ENCODE measurements around the gene BACH1.

BACH1 gene

GRCh38 chr21:29374481-29374880, 75.8 kb downstream of the BACH1 start:
- no peak for FAIRE-seq
- DNase-seq (ENCODE audit: low spot score) = no peak

DNA sequence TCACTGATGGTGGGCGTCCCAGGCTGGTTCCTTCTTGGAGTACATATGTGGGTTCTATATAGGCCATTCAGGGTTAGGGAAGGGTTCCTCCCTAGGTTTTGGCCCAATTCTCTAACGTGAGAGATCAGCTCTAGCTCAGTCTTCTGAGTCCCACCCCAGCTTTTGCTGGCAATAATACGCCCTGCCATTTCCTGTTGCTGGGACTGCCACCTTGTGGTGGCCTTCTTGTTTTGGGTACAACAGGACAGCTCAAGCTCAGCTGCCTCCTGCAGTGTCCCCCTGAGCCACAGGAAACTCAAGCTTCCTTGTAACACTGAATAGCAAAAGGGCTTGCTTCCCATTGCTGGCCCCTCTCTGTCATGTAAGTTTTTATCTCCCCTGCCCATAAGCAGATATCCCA, 77.8 kb downstream of the BACH1 start:
- no peak for FAIRE-seq
- peak; percentile 67 for DNase-seq (ENCODE audit: low spot score)

DNA sequence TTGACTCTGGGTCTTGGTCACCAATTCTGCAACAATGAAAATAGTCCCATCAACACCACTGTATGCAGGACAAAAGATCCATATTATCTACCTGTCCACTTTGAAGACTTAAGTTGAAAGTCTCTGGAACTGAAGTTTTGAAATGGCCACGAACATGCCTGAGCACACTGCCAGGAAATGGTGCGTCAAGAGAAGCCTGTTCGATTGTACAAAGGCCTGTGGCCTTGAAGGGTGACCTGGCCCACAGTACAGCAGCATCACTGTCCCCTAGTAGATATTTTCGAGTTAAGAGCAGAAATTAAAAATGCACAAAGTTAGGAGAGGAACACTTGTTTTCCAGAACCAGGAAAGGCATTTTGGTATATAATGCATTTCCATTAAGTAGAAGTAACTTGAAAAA, 78.5 kb downstream of the BACH1 start:
- FAIRE-seq (no peak), DNase-seq (ENCODE audit: low spot score) (no peak)

DNA sequence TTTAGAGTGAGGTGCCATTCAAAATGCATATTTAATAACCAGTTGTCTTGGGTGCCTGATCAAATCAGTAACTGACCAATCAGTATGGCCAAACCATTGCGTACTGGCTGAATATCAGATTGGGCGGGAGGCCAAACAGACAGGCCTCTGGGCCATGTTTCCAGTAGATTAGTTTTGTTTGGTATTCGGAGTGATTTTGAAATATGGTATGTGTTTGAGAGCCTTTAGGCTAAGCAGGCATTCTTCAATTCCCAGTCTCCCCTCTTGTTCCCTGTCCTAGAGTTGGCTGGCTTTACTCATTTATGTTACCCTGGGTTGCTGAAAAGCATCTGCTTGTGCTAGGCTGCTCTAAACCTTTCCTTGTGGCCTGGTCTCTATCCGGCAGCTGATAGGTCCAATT, 80.1 kb downstream of the BACH1 start:
- FAIRE-seq (no peak), DNase-seq (ENCODE audit: low spot score) (no peak)

- FAIRE-seq = no peak
- no peak for DNase-seq (ENCODE audit: low spot score)
These were observed 80.9 kb downstream of the BACH1 start for GRCh38 chr21:29379517-29380054.

DNA sequence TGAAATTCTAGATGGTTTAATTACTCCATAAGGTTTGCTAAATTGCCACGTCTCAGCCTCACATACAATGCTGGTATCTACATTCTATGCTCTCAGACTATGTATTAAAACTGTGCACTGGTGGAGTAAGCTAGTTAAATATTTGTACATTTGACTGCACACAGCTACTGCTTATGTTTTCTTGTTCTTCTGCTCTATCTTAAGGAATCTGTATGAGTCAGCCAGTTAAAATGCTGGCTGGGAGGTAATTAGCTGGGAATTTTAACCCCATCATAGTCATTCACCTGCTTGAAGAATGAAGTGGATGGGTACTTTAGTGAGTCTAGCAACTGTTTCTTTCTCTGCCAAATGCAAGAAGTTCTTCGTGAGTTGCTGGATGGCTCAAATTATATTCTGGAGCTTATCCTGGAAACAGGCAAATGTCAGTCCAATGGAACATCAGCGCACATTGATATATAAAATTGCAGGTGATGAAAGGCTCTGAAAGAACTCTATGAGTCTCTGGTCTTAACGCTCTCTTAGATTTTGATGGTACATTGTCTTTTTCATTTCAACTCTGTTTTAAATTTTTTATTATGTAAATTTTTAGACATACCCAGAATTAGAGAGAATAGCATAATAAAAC, 83.4 kb downstream of the BACH1 start:
- DNase-seq (ENCODE audit: low spot score) (peak; percentile 67), FAIRE-seq (no peak)

DNA sequence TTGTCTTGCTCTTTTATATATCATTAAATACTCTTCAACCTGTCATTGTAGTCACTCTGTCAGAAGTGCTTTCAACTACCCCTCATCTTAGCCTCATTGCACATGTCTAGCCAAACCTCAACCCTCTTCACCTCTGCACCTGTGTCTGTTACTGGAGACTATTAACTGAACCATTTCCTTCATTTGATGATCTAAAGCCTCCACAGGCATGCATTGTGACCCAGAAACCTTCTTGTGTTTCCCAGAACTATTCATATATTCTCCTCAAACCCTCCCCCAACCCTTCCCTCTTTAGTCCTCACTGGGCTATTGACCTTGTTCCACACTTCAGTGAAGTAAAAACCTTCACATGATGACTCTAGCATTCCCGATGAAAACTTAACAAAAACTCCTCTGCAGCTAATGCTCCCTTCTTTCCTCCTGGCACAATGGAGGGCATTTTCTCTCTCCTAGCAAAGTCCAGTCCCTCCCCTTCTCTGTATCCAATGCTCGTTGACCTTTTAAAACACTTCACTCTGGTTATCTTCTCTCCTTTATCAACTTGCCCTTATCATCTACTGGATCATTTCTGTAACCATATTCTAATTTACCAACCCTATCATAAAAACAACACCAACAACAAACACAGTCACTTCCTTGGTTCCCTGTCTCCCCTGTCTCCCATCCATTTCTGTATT, 86.1 kb downstream of the BACH1 start:
- DNase-seq (ENCODE audit: low spot score) = no peak
- FAIRE-seq = no peak

DNA sequence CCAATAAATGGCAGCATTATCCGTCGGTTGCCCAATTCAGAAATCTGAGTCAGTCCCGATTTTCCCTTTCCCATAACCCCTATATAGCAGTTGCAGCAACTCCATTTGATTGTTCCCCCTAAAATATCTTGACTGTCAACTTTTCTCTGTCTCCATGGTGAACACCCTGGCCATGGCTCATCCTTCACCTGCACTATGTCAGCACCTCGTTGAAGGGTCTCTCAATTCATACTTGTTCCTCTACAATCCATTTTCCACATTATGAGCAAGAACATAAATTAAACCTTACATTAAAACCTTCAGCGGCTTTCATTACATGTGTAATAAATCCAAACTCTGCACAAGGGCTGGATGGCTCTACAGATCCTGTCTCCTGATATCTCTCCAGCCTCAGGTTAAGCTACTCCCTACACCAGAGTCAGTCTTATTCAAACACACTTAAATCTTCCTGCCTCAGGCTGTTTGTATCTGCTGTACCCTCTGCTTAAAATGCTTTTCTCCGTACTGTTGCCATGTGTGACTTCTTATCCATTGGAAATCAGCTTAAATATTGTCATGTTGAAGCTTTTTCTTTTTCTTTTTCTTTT, 87.3 kb downstream of the BACH1 start:
- no peak for FAIRE-seq
- DNase-seq (ENCODE audit: low spot score) = no peak

DNA sequence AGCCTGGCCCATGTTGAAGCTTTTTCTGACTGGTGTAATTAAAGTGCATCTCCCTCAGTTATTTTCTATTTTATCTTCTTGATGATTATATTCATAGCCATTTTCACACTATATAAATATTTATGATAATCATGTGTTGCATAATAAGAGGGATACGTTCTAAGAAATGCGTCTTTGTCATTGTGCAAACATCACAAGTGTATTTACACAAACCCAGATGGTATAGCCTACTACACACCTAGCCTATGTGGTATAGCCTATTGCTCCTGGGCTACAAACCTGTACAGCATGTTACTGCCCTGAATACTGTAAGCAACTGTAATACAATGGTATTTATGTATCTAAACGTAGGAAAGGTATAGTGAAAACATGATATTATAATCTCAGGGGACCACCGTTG, 88.1 kb downstream of the BACH1 start:
- FAIRE-seq = no peak
- DNase-seq (ENCODE audit: low spot score) = no peak

DNA sequence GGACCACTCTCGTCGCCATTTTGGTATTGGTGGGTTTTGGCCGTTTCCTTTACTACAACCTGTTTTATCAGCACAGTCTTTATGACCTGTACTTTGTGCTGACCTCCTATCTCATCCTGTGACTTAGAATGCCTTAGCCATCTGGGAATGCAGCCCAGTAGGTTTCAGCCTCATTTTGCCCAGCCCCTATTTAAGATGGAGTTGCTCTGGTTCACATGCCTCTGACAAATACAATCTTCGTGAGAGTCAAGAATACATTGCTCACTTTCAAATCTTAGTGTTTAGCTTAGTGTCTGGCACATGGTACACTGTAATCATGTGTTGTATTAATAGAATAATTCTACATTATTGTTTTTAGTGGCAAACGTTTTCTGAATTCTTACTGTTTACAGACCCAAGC, 88.9 kb downstream of the BACH1 start:
- no peak for FAIRE-seq
- no peak for DNase-seq (ENCODE audit: low spot score)

DNA sequence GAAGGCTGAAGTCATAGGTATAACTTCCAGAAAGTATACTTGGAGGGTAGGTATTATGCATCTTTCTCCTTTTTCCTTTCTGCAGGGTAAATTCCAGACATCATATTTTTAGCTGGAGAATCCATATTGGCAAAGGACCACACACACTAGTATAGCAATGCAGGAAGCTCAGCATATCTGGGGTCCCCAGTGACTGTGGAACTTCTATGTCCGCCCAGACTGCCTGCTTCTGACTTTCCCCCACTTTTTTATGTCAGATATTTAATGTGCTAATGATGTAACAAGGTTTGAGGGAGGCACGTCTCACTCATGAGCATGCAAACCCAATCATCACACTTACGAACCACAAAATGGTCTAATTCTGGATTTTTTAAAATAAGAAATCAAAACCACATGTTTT, 90.4 kb downstream of the BACH1 start:
- FAIRE-seq = no peak
- DNase-seq (ENCODE audit: low spot score) = no peak

- no peak for FAIRE-seq
These were observed 92.1 kb downstream of the BACH1 start for GRCh38 chr21:29390778-29391177.

GRCh38 chr21:29394051-29394450, 95.3 kb downstream of the BACH1 start:
- FAIRE-seq = no peak

More at GRCh38 chr21:29390778-29391177, 92.1 kb downstream of the BACH1 start:
- DNase-seq (ENCODE audit: low spot score) = no peak

More at GRCh38 chr21:29394051-29394450, 95.3 kb downstream of the BACH1 start:
- no peak for DNase-seq (ENCODE audit: low spot score)

Measured in urothelium cell line (cell line).